Prostate gland (tissue), 2 donors: ENCODE results near the gene C20orf173.

Experiments
- CTCF ChIP-seq, 4 experiments: fragments of 200-600 bp in 2 of 4; fragments of 450-650 bp in 2 of 4; sonication (generic) in 2 of 4; IDR thresholded peaks; 1 replicate in 3 of 4; 2 replicates in 1 of 4; pipeline ENCODE4 v1.5.1; 2016 to 2019; ENCODE audit warnings: antibody characterized with exemption in 4 of 4, mild to moderate bottlenecking in 2 of 4, moderate library complexity in 2 of 4
- POLR2AphosphoS5 ChIP-seq: sonication (generic); formaldehyde crosslinking; IDR thresholded peaks from one replicate; pipeline ENCODE4 v1.6.1; 2017; ENCODE audit warnings: antibody characterized with exemption

- no peak for TF ChIP-seq POLR2AphosphoS5
- TF ChIP-seq CTCF (IDR thresholded peaks at IDR 0.05), result no peak
Measured at GRCh38 chr20:35506872-35507638, 22.4 kb downstream of the C20orf173 start.
